Transverse colon (tissue), 4 donors: ENCODE results near the gene STYXL1. TPM values are rescaled to one million over a fixed set of nuclear protein-coding genes. Genes with fewer than 3 reads are reported as not detected.

Experiments used
- DNase-seq: peaks from one replicate; pipeline ENCODE4 v3.0.0-alpha.2; 2019
- H3K27ac ChIP-seq, 4 donors: fragments of 200-600 bp; sonication (generic); 2 replicates each; pipeline ENCODE4 v1.5.1; 2016 to 2018; ENCODE audit warnings: inconsistent platforms in 4 of 4
- H3K27me3 ChIP-seq: fragments of 200-600 bp; sonication (generic); 2 replicates; pipeline ENCODE4 v1.5.1; 2017; ENCODE audit warnings: inconsistent platforms
- H3K36me3 ChIP-seq, 4 donors: fragments of 200-600 bp; sonication (generic); 2 replicates each; pipeline ENCODE4 v1.5.1; 2017 to 2019; ENCODE audit warnings: inconsistent platforms in 4 of 4
- H3K4me1 ChIP-seq, 4 donors: fragments of 200-600 bp; sonication (generic); 2 replicates each; pipeline ENCODE4 v1.5.1; 2017 to 2020; ENCODE audit warnings: inconsistent platforms in 4 of 4
- H3K4me3 ChIP-seq, 4 donors: fragments of 200-600 bp; sonication (generic); 1 replicate in 1 of 4; 2 replicates in 3 of 4; pipeline versions ENCODE4 v1.5.1 to v1.6.1; 2017 to 2019; ENCODE audit warnings: inconsistent platforms in 4 of 4
- H3K9me3 ChIP-seq, 2 donors: fragments of 200-600 bp; sonication (generic); 2 replicates each; pipeline ENCODE4 v1.5.1; 2017 to 2019; ENCODE audit warnings: inconsistent platforms in 2 of 2
- CTCF ChIP-seq, 5 experiments: fragments of 200-600 bp in 3 of 5; fragments of 450-650 bp in 2 of 5; sonication (generic) in 3 of 5; IDR thresholded peaks; 1 replicate in 2 of 5; 2 replicates in 3 of 5; pipeline ENCODE4 v1.5.1; 2016 to 2017; ENCODE audit warnings: antibody characterized with exemption in 5 of 5, inconsistent platforms in 3 of 5, mild to moderate bottlenecking in 2 of 5, moderate library complexity in 1 of 5
- EP300 ChIP-seq: sonication (generic); formaldehyde crosslinking; IDR thresholded peaks from one replicate; pipeline ENCODE4 v1.6.1; 2017; ENCODE audit warnings: antibody characterized with exemption, low read depth
- POLR2A ChIP-seq: fragments of 450-650 bp; IDR thresholded peaks from one replicate; pipeline ENCODE4 v1.6.1; 2016; ENCODE audit warnings: antibody characterized with exemption, mild to moderate bottlenecking, moderate library complexity
- POLR2AphosphoS5 ChIP-seq, 3 donors: sonication (generic); formaldehyde crosslinking; IDR thresholded peaks; one replicate each; pipeline ENCODE4 v1.6.1; 2016; ENCODE audit warnings: antibody characterized with exemption in 3 of 3
- WGBS, 2 donors: methylation state at CpG; one replicate each; pipeline ENCODE4 v1.1.5; 2018; ENCODE audit warnings: low coverage in 1 of 2; 5-methylcytosine and 5-hydroxymethylcytosine counted together
- in situ Hi-C, 4 donors: fragments of 200-750 bp; cut with MboI; loops; one replicate each; pipeline versions ENCODE4 v1.15.0 to v1.15.1; 2017; ENCODE audit warnings: low sequenced_read_pairs in 3 of 4, low pct_ligation_motif_present in 1 of 4, low pct_unique_long_range_greater_than_20kb in 1 of 4
- intact Hi-C: fragments of 100-400 bp; cut with DNase I; formaldehyde crosslinking; loops from one replicate; pipeline ENCODE4 v1.15.1; 2023; ENCODE audit warnings: low total_unique reads
- total RNA-seq, 4 donors: library from RNA; depleted of rRNA; stranded (reverse); fragments of >200 nt; gene quantifications; one replicate each; pipeline ENCODE4 v1.1.0, GENCODE V29; 2016

The STYXL1 gene
- total RNA-seq, 4 donors from 2014 or later = 3.4 to 51.9 (median 20.9) TPM

- Histone ChIP-seq H3K27me3 (no peaks in the 10 kb centered on the region), H3K4me1 (peaks cover 19 to 39% (median 26%) of the 10 kb centered on the region in 4 donors), H3K9me3 (no peaks in the 10 kb centered on the region), H3K36me3 (no peaks in the 10 kb centered on the region), H3K4me3 (no peak overlapping the region), H3K27ac (peak overlapping the region; percentile 10 to 52 (median 46))
- TF ChIP-seq EP300 = no peak
- intact Hi-C loops = loop anchor here (10.0 kb wide), 1 partner anchor 49 kb away; the partner anchor contains the start of gene POR
- in situ Hi-C loops = no loop called here
- no peak for DNase-seq
- WGBS, 2 donors = 89 to 96% methylated on average over 3 to 9 of the region's 9 CpGs
These were observed 84.3 kb downstream of the STYXL1 start for GRCh38 chr7:75963381-75963995.

GRCh38 chr7:75962607-75963380 is 85.0 kb downstream of the STYXL1 start:
- WGBS, 2 donors = 65 to 73% methylated on average over 13 to 18 of the region's 18 CpGs
- no peak for TF ChIP-seq CTCF (IDR thresholded peaks at IDR 0.05)
- no peak for TF ChIP-seq EP300
- no peak for TF ChIP-seq POLR2A
- TF ChIP-seq POLR2AphosphoS5 (IDR thresholded peaks at IDR 0.05) = no peak
- H3K9me3 ChIP-seq = no peaks in the 10 kb centered on the region
- no peaks in the 10 kb centered on the region for H3K36me3 ChIP-seq
- no peak for DNase-seq
- in situ Hi-C loops (no loop called here), intact Hi-C loops (loop anchor here (10.0 kb wide), 1 partner anchor 48 kb away; the partner anchor contains the start of gene POR)
- H3K27ac ChIP-seq = peak overlapping the region; percentile 10 to 52 (median 49)
- no peaks in the 10 kb centered on the region for H3K27me3 ChIP-seq
- no peak overlapping the region for H3K4me3 ChIP-seq
- peaks cover 20 to 39% (median 25%) of the 10 kb centered on the region in 4 donors for H3K4me1 ChIP-seq

DNA sequence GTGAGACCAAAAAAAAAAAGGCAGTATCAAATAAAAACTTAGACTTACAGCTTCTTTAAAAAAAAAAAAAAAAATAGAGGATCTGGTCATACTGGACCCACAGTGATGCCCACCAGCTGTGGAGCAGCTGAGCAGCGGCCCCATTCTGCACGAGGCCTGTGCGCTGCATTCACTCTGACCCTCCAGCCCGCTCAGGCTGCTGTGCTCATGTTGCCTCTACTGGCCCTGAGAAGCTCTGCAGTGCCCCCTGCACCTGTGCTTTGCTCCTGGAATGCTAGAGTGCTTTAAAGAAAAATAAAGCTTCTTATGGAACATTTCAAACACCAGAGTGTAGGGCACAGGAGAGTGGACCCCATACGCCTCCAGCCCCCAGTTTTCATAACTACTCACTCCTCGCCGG is 86.6 kb downstream of the STYXL1 start:
- intact Hi-C loops = loop anchor here (10.0 kb wide), 1 partner anchor 46 kb away; the partner anchor contains the start of gene POR
- DNase-seq = no peak
- no peak for TF ChIP-seq EP300
- TF ChIP-seq POLR2AphosphoS5 (IDR thresholded peaks at IDR 0.05) = no peak
- TF ChIP-seq POLR2A = no peak
- no peak for TF ChIP-seq CTCF (IDR thresholded peaks at IDR 0.05)
- in situ Hi-C loops = no loop called here
- Histone ChIP-seq H3K4me1 (peaks cover 18 to 41% (median 27%) of the 10 kb centered on the region in 4 donors), H3K27me3 (no peaks in the 10 kb centered on the region), H3K9me3 (no peaks in the 10 kb centered on the region), H3K36me3 (no peaks in the 10 kb centered on the region), H3K4me3 (no peak overlapping the region), H3K27ac (no peak overlapping the region)
- 95 to 96% methylated on average over 7 of the region's 7 CpGs for WGBS, 2 donors

- peaks cover 0 to 1% (median 0%) of the 10 kb centered on the region in 4 donors for H3K36me3 ChIP-seq
- H3K9me3 ChIP-seq = no peaks in the 10 kb centered on the region
- WGBS, 2 donors = 95 to 100% methylated on average over 1 to 6 of the region's 6 CpGs
- no peak for TF ChIP-seq POLR2A
- no peak for TF ChIP-seq EP300
- no peak for TF ChIP-seq POLR2AphosphoS5 (IDR thresholded peaks at IDR 0.05)
- TF ChIP-seq CTCF (IDR thresholded peaks at IDR 0.05) = no peak
- intact Hi-C loops = loop anchor here (10.0 kb wide), 1 partner anchor 46 kb away; the partner anchor contains the start of gene POR
- H3K27ac ChIP-seq = no peak overlapping the region
- in situ Hi-C loops = no loop called here
- no peaks in the 10 kb centered on the region for H3K27me3 ChIP-seq
- no peak for DNase-seq
- H3K4me3 ChIP-seq = no peak overlapping the region
- H3K4me1 ChIP-seq = peaks cover 11 to 35% (median 23%) of the 10 kb centered on the region in 4 donors
These were observed 87.4 kb downstream of the STYXL1 start for GRCh38 chr7:75960372-75960771.
